Stimulated activated CD4-positive, alpha-beta T cell treated with anti-CD3 and anti-CD28 coated beads, Interleukin-12 subunit alpha, Interleukin-12 subunit beta, amount 100 ng/mL, for 48 hours (primary cell): ENCODE measurements around the gene SLC25A26.

ENCODE experiments used
- DNase-seq, 3 donors: peaks; one replicate each; pipeline ENCODE4 v3.0.0-alpha.2; 2020; ENCODE audit warnings: low read depth in 2 of 3, low spot score in 1 of 3

SLC25A26 gene

GRCh38 chr3:66314455-66314854 is 93.7 kb downstream of the SLC25A26 start:
- no peak for DNase-seq

GRCh38 chr3:66317750-66318376 is 97.1 kb downstream of the SLC25A26 start:
- DNase-seq: no peak

DNA sequence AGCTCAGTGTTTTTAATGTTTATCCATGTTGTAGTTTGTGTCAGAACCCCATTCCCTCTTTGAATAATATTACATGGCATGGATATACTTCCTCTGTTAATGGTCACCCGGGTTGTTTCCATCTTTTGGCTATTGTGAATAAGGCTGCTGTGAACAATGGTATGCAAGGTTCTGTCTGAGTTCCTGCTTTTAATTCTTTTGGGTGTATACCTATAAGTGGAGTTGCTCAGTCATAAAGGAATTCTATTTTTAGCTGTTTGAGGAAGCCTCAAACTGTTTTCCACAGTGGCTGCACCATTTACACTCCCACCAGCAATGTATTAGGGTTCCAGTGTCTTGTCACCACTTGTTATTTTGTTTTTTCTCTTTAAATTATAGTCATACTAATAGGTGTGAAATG is 99.6 kb downstream of the SLC25A26 start:
- DNase-seq: no peak

DNA sequence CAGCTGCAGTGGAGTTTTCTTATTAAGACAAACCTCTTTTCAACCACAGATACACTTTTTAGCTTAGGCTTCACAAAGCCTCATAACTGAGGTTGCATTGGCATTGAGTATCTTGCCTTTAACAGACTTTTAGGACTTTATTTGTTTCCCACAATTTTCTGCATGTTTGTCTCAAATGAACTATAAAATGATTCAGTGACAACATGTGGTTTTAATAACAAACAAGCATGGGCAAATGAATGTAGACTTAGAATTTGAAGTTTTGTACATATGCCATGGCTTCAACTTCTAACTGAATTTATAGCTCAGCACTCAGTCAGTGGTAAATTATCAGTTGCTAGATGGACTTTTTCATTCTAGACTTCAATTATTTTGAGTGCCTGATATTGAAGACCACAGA is 101.6 kb downstream of the SLC25A26 start:
- no peak for DNase-seq

GRCh38 chr3:66326340-66326739 is 105.5 kb downstream of the SLC25A26 start:
- no peak for DNase-seq

DNA sequence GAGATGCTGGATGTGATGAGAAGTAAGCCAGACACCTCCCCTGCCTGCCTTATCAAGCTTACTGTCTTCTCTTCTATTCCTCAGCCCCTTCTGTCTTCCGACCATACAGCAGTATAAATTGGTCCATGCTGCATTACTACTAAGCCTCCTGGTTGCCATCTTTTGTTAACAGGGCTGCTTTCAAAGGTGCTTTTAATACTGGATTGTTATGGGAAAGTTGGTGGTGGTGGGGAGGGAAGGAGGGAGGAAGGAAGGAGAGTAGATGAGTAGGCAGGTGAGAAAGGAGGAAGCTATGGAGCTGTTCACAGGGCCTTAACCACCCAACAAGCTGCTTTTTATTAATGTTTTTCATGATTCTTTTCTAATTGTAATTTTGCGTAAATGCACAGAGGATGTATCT is 114.9 kb downstream of the SLC25A26 start:
- no peak for DNase-seq

GRCh38 chr3:66336333-66336766 is 115.5 kb downstream of the SLC25A26 start:
- DNase-seq: no peak

DNA sequence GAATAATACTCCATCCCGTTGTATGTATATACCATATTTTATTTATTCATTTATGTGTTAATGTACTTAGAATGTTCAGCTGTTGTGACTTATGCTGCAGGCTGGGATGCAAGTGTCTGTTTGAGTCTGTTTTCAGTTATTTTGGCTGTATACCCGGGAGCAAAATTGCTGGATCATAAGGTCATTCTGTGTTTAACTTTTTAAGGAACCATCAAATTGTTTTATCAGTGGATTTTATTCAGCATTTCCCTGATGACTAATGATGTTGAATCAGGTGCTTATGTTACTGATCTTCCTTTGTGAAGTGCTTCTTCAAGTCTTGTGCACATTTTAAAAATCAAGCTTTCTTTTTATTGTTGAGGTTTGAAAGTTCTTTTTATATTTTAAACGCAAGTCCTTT is 118.1 kb downstream of the SLC25A26 start:
- no peak for DNase-seq

GRCh38 chr3:66342717-66343356 is 122.0 kb downstream of the SLC25A26 start:
- DNase-seq: no peak

- DNase-seq: no peak
Measured at GRCh38 chr3:66344391-66344811, 123.6 kb downstream of the SLC25A26 start.

DNA sequence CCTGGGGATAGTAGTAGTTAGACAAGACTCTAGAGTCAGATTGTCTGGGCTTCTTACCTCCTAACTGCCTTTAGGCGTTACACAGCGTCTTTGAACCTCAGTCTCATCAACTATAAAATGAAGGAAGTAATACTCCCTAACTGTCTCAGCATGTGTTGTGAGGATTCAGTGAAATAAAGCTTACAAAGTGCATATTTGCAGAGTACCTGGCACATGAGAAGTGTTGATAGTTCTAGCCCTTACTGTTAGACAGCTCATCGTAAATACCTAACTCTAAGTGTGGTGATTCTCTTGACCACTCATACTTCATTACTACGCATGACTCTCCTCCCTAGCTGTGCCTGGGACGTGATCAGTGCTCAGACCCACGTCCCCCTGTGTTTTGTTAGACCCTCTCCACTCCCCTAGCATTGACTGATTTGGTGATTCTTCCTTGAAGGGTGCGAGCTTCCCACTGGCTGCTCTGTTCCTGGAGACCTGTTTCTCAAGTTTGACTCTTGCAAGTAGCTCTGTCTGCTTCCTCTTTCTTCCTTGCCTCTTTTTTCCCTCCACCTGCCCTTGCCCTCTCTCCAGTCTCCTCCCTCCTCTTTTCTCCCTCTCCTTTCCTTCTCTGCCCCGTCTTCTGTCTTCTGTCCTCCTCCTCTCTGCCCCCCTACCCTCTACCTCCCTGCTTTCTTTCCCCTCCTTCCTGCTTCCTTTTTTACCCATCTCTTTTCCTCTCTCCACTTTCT is 124.2 kb downstream of the SLC25A26 start:
- no peak for DNase-seq

DNA sequence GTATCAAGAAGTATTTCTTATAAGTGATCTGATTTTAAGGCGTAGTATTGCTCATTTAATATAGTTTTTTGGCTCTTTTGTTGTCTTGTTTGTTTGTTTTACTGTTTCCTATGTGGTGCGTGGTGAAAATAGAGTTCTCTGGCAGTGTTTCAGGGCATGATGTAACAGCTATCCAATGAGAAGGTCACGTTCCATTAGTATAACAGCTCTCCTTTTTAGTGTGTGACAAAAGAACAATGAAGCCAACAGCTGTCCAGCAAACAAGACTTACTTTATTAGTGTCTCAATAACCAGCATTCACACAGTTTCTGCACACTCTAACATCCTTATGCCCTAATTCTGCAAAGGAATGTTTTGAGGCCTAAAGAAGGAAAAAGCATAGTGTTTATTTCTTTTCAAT is 127.9 kb downstream of the SLC25A26 start:
- no peak for DNase-seq

- DNase-seq: no peak
Measured at GRCh38 chr3:66350601-66351000, 129.8 kb downstream of the SLC25A26 start.

GRCh38 chr3:66353039-66353438 is 132.2 kb downstream of the SLC25A26 start:
- DNase-seq: no peak

DNA sequence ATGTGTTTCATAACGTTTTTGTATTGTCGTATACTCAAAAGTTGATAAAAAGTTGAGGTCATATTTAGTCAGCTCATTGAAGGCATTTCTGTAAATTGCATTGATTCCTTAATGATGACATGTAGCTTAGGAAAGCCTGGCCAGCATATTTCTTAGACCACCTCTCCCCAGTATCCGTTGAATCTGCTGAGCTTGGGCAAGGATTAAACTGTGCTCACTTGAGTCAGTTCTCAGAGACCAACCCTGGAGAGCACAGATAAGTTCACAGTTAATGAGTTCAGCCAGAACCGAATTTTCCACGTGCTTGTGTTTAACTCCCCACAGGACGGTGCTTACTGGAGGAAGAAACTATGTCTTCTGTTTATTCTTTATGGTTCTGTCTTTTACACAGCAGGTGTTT is 132.7 kb downstream of the SLC25A26 start:
- DNase-seq: no peak

DNA sequence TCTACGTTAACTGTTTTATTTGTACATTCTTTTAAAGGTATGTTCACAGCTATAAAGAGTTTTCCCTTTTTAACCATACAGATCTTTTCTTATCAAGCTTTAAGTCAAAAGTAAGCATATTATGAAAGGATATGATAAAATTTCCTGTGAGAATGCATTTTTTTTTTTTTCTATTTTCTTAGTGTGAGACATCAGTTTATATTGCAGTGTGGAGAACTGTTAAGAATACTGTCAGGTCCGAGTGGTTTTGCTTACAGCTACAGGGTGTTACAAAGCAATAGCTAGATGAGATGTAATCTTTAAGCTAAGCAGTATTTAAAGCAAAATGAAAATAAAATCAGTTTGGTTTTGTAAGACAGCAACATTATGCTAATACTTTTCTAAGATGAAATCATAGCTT is 133.2 kb downstream of the SLC25A26 start:
- DNase-seq: no peak

DNA sequence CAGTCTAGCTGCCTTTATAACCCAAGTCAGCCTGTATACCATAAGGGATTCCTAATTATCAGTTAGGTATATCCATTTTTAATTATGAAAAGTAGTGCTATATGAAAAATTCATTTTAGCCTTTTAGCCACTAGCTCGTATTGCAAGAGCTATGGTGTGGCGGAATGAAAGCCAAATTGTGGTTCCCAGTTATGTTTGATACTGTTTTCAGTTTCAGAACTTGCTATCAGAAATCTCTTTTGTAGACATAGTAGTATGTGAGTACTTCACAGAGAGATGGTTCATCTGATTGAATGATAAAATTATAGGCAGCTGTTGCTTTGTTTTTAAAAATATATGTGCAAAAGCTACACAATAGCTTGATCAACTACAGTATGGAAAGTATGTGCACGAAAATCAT is 134.6 kb downstream of the SLC25A26 start:
- no peak for DNase-seq

DNA sequence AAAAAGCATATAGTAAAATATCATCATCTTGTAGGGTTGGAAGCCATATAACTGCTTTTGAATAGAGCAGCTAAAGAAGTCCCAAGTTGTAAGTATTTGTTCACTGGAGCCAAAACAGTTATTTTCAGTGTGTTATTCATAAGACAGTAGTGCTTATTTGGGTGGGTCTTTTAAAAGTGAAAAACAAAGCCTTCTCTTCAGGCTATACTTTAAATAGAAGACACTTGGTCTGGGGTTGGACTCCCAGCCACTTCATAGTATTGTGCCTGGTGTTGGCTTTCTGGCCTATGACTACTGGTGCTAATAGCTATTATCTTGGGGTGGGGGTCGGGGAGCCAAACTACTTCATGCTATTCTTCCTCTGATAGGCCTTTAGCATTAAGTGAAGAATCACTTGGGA is 135.2 kb downstream of the SLC25A26 start:
- DNase-seq: no peak

DNA sequence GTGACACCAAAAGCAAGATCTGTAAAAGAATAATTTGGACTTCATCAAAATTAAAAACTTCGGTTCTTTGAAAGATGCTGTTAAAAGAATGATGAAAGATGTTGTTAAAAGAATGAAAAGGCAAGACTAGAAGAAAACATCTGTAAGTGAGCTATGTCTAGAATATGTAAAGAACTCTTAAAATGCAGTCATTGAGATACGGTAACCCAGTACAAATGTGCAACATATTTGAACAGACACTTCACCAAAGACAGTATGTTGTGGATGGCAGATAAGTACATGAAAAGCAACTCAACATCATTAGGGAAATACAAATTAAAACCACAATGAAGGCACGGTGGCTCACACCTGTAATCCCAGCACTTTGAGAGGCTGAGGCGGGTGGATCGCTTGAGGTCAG is 140.6 kb downstream of the SLC25A26 start:
- no peak for DNase-seq

DNA sequence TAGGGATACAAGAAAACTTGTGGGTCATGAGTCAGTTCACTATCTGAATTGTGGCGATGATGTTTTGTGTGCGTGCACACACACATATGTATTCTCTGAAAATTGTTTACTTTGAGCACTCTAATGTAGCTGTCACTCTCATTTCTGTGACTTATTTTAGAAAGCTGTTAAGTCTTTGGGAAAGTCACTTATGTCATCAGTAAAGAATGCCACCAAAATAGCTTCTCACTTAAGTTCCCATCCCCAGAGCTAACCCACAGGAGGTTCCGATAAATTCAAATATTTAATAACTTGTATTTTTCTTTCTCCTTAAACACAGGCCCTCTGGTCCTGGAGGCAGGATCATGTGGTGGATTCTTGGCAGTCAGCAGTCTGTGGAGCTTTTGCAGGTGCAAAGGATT is 141.7 kb downstream of the SLC25A26 start:
- DNase-seq: no peak

DNA sequence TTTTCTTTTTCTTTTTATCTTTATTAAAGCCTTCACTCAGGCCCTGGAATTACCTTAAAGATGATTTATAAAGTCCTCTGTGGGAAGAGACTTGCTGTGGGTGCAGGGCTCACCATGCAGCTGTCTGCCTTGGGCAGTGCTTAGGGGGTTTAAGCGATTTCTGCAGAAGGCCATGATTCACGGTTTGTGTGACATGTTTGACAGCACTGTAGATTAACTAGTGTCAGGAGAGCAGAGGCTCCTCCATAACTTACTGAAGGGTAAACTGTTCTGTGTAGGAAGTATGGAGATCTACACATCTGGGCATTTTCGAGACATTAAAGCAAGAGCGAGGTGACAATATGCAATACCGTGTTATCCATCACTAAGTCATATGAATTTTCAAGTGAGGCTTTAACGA is 142.3 kb downstream of the SLC25A26 start:
- no peak for DNase-seq

GRCh38 chr3:66365080-66365479 is 144.3 kb downstream of the SLC25A26 start:
- no peak for DNase-seq
